Endometrial microvascular endothelial cells (primary cell): ENCODE measurements around the gene HIGD1A. TPM values are rescaled to one million over a fixed set of nuclear protein-coding genes. Genes with fewer than 3 reads are reported as not detected.

Source experiments
- in situ Hi-C: cut with HindIII; loops from 2 replicates; pipeline ENCODE4 v1.10.0; 2017; ENCODE audit warnings: low sequenced_read_pairs, low pct_unique_long_range_greater_than_20kb; ENCODE audit errors: inconsistent ontology term
- total RNA-seq: library from RNA; depleted of rRNA; stranded (reverse); fragments of >200 nt; gene quantifications from one replicate; pipeline ENCODE4 v1.2.3, GENCODE V29; 2015; ENCODE audit errors: inconsistent ontology term

The HIGD1A gene
- total RNA-seq, 1 donor from 2014 or later, result 205 TPM

DNA sequence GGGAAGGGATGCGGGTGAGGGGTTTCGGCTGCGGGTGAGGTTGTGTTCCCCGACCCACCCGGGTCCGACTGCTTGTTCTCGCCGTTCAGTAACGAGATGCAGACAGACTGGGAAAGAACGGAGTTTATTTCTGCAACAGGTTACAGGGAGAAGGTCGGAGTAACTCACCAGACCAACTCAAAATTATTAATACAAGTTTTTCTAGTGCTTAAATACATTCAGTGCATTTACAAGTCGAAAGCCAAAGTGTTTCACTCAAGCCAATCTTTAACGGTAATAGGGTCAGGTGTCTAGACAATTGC lies 492 bp upstream of the HIGD1A start:
- in situ Hi-C loops, result no loop called here

DNA sequence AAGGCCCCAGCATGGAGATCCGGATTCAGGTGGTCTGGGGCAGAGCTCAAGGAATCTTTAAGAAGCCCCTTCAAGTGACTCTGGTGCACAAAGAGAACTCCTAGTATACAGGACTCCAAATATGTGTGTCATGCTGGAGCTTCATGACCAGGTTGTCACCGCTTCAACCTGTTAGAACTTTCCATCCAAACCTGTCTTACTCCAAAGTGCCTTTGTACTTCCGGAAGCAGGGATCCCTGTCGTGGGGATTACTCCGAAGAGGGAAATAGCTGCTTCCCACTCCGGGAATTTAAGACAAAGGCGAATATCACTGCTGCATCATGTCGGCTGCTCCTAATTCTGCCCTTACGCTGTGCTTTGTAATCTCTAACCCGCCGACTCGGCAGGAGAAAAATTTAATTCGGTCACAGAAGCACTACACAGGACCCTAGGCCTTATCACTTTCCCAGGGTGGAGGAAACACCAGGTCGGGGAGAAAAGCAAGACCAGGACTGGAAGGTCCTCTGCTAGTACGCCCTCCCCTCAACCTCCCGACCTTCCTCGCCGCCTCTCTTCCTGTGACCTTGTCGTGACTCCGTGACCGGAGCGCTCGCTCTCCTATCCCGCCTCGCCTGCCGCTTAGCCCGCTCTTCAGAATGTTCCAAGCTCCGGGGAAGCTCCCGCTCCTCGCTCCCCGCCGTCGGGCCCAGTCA lies 730 bp downstream of the HIGD1A start:
- in situ Hi-C loops, result no loop called here

DNA sequence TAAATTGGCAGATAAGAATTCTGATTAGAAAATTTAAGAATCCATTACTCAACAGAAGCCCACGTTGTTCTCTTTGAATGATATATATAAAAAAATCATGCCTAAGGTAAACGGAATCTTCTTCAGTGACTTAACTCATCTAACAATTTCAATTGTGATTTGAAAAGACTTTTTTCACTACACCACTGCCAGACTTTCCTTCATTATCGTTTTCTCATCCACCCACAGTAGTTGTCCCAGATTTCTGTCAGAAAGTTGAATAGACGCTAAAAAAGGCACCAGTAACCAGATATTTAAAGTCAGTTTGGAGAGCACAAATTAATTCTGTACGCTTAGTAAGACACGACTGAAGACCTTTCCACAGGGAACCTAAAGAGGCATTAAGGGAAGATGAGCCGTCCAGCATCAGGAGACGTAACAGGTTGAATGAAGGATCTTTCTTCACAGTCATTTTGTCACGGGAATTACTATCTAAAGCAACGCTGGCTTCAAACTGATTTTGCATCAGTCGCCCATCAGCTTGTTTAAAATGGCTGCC lies 1.3 kb downstream of the HIGD1A start:
- in situ Hi-C loops, result no loop called here

DNA sequence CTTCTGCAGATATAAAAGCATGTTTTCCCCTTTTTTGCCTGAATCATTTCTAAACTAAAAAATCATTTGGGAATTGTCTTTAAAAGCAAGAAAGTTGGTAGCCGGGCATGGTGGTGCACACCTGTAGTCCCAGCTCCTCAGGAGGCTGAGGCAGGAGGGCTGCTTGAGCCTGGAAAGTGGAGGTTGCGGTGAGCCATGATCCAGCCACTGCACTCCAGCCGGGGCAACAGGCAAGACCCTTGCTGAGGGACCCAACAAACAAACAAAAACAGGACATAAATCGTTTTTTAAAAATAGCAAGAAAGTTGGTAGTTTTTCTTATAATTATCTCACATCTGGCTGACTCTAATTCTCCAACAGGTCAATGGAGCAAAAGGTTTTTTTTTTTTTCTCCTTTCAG lies 2.5 kb downstream of the HIGD1A start:
- in situ Hi-C loops, result no loop called here

DNA sequence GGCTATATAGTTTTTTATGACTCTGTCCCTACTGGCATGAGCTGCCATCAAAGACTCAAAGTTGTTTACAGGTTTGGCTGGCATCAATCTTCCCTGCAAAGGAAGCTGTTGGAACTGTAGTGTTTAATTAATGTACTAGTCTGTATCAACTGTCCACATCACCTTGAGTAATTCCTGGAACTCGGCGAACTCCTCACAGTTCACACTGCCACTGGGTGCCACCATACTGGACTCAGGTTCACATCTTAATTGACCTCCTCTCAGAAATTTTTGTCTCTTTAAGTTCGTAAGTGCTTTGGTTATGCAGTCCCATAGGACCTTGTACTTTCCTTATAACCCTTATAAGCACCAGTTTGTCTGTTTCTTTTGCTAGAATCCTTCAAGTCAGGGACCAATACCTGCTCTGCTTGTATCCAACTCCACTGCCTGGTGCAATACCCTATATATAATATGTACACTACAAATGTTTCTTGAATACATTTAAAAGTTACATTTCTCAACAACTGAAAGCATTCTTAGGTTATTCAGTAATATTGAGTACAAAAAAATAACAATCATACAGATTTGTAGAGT lies 3.2 kb downstream of the HIGD1A start:
- in situ Hi-C loops, result no loop called here

DNA sequence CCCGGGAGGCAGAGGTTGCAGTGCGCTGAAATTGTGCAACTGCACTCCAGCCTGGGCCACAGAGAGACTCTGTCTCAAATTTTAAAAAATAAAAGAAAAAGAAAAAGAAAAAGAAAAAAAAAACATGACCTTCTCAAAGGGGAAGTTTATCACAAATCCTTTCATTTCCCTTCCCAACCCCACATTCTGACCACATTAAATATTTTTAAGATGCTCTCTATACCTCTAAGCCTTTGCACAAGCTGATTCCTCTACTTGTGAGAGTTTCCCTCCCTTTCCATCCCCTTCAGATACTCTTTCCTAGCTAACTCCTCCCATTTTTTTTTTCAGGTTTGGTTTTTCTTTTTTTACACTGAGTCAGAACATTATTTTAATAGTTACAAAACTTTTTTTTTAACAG lies 4.0 kb downstream of the HIGD1A start:
- in situ Hi-C loops, result no loop called here

DNA sequence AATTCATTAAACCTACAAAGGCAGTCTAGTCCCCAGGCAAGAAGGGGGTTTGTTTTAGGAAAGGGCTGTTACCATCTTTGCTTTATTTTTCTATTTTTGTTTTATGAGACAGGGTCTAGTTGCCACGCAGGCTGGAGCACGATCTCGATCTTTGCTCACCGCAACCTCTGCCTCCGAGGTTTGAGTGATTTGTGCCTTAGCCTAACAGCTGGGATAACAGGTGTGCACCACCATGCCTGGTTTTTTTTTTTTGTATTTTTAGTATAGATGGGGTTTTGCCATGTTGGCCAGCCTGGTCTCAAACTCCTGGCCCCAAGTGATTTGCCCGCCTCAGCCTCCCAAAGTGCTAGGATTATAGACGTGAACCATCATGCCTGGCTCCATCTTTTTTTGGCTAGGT lies 4.9 kb downstream of the HIGD1A start:
- in situ Hi-C loops, result no loop called here

DNA sequence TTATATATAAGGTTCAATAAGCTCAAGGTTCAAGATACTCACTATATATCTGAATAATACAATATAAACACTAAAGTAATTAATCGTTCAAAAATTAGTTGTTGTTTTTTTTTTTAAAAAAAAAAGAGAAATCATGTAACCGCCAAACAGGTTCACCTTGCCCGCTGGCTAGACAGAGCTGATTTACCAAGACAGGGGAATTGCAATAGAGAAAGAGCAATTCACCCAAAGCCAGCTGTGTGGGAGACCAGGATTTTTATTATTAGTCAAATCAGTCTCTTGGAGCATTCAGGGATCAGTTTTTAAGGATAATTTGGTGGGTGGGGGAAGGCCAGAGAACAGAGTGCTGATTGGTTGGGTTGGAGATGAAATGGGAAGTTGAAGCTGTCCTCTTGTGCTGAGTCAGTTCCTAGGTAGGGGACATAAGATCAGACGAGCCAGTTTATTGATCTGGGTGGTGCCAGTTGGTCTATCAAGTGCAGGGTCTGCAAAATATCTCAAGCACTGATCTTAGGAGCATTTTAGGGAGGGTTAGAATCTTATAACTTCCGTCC lies 7.9 kb downstream of the HIGD1A start:
- in situ Hi-C loops, result no loop called here

DNA sequence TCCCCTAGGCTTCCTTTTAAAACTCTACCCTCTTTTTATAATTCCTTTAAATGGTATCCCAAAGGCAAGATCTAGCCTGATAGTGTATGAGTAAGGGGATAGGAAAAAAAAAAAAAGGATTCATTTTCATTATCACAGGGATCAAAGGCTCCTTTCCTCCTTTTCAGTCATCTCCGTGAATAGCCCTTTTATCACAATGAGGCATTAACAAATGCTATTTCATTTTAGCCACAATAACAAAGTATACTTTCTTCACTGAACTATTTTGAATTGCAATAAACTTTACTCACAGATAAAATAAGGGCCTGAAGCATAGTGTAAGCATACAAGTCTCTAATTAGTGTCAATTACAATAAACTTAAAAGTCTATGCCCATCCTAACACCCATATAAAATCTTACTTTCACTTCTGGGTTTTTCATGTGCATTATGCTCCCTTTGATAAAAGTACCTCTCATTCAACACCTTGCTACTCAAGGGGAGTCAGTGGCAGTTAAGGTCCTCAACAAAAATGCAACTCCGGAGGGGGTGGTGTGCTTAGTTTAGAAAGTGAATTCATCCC lies 8.6 kb downstream of the HIGD1A start:
- in situ Hi-C loops, result no loop called here

DNA sequence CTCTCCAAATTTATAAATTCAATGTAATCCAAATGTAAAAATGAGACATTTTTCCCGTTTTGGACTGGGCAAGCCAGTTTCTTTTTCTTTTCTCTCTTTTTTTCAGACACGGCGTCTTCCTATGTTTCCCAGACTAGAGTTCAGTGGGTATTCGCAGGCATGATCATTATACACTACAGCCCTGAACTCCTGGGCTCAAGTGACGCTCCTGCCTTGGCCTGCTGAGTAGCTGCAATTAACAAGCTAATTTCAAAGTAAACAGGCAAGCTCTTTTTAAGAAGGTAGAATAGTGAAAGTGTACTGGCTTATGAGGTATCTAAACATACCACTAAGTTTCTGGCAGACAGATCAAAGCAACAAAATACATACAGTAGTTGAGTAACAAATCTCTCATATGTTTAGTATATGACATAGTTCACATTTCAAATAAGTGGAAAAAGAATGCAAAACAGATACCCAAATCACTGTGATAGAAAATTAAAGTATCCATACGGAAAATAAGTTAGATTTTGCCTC lies 13.5 kb downstream of the HIGD1A start:
- in situ Hi-C loops, result no loop called here

DNA sequence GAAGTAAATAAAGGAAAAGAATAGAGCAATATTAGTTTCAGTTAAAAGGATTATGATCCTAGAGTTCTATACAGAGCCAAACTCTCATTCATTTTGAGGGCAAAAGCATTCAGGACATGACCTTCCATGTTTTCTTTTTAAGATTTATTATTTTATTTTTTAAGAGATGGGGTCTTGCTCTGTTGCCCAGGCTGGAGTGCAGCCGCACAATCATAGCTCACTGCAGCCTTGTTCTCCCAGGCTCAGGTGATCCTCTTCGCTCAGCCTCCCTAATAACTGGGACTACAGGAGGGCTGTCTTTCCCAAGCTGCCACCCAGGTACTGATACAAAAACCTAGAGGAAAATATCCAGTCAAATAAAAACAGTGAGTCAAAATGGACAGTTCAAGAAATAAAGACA lies 17.7 kb downstream of the HIGD1A start:
- in situ Hi-C loops, result no loop called here

DNA sequence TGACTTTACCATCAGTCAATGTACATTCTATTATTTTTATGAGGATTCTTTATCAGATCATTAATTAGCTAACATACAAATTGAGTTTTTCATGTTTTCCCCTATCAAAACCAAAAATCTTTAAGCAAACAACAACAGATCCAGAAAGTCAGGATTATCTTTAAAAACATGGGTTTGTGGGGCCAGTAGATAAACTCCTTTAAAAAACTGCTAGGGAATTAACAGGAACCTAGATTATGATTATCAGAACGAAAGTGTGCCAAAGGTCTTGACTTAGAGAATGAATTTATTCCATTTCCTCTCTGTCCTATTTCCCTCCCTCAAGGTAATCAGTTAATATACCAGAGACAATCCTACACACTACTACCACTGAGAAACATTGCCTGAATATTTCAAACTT lies 18.1 kb downstream of the HIGD1A start:
- in situ Hi-C loops, result no loop called here

DNA sequence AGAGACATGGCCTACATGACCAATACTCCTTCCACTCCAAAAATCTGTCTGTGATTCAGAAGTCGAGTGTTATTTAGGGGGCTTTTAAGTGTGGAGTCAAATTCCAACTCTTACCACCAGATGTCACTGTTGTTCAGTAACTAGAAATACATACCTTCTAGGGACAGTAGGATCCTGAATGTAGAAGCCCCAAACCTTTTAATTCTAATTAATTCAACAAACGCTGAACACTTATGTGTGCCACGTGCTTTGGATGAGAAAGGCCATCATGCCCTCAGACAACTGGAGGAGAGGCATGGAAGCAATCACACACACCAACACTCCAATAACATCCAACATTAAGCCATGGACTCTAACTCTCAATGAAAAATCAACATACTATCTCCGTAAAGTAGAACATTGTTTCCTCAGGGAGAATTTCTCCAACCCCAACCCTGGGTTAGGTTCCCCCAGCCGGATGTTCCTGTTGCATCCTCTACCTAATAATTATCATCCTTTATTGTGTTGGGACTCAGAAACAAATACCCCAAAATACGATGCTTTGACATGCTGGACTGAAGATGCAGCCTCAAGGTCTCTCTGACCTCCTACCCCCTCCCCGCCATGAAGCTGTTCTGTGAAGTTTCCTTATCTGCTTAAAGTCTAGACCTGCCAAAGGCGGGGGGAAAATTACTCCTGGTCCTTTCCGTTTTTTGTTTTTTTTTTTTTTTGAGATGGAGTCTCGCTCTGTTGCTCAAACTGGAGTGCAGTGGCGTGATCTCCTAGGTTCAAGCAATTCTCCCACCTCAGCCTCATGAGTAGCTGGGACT lies 23.2 kb downstream of the HIGD1A start:
- in situ Hi-C loops, result no loop called here

DNA sequence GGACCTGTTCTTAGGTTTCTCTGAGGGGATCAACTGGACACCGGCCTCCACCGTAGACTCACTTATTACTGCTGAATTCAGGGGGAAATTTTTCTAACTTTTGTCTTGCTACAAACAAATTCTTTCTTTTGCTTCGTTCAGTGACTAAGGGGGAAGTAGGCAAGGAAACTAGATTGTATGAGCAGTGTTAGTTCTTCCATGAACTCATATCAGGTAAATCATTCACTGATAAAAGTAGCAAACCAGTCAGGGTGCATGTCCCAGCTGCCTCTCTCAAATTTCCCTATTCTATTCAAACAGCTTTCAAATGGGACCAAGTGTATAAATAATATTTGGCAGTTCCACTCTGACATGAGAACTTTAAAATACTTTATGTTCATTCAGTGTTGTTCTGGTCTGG lies 23.9 kb downstream of the HIGD1A start:
- in situ Hi-C loops, result no loop called here

DNA sequence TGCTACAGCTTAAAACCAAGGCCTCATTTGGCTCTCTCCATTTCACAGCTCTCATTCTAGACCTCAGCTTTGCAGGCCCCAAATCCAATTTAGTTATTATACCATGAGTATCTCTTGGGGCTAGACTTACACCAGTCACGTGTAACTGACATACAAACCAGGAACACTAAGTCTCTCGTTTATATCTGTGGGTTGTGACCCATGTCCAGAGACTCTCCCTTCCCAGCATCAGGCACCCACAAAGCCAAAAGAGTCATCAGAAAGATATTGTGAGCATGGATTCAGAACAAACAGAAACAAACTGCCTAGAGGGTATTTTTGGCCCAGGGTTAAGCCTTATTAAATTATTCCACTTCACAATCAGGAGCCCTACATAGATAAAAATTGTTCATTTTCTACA lies 25.6 kb downstream of the HIGD1A start:
- in situ Hi-C loops, result no loop called here

DNA sequence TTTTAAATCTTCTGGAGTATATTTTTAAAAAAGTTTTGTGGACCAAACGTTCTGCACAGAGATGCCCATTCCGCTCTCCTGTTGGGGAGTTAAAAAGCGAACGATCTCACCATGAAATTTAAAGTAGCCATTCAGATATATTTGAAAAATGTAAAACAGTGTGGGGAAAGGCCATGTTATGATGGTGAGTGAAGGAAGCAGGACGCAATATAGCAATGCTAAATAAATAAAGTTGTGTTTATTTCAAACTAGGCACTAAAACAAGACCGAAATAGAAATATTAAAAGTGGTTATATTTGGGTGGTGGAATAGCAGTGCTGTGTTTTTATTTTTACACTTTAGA lies 30.9 kb downstream of the HIGD1A start:
- in situ Hi-C loops, result no loop called here

DNA sequence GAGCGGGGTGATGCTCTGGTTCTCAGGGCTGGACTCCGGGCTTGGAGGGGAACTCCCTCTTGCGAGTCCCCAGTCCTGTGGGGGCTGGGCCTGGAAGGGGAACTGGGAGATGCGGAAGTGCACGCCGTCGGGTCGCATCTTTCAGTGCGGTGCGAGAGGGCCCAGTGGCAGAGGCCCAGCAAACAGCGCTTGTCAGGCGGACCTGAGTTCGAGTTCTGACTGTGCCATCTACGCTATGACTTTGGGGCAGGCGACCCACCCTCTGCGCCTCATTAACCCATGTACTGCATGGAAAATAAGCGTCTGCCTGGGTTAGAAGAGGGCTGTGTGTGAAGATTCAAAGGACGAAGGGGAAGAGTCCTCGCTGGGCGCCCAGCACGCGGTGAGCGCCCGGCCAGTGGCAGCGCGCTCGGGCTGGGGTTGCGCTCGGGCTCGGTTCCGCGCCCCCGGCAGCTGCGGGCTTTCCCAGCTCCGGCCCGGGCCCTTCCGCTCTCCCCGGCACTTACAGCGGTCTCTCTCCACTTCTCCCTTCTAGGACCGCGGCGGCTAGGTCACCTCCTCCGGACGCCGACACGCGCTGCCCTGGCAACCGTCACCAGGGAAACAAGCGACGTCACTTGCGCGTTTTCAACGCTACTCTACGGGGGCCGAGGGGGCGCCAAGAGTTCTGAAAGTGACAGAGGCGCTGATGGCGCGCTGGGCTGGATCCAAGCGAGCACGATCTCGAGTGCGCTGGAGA lies 31.5 kb downstream of the HIGD1A start, which contains the start of gene CCDC13:
Gene CCDC13 (minus strand): TSS at position 584 of the 739 bp plus-strand sequence. CDS start 14,908 bp downstream, outside the sequence.
- in situ Hi-C loops, result no loop called here

DNA sequence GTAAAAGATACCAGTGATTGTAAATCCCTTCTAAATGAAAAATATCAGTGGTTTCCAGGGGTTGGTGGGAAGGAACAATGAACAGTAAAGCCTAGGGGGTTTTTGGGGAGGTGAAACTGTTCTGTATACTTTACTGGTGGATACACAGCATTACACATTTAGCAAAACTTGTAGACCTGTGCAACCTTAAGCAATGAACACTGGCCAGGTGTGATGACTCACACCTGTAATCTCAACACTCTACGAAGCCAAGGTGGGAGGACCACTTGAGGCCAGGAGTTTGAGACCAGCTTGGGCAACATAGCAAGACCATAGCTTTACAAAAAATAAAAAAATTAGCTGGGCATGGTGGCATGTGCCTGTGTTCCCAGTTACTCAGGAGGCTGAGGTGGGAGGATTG lies 33.0 kb downstream of the HIGD1A start:
- in situ Hi-C loops, result no loop called here
